Ishikawa (cell line): ENCODE results near the gene RHBDL3.

Experiments used
- CEBPB ChIP-seq: IDR thresholded peaks from 2 replicates; pipeline ENCODE4 v1.6.1; 2012
- CREB1 ChIP-seq: IDR thresholded peaks from 2 replicates; pipeline ENCODE4 v1.6.1; 2012; ENCODE audit warnings: low read depth
- EGR1 ChIP-seq: IDR thresholded peaks from 2 replicates; pipeline ENCODE4 v1.6.1; 2012
- EP300 ChIP-seq: IDR thresholded peaks from 2 replicates; pipeline ENCODE4 v1.6.1; 2012; ENCODE audit warnings: borderline replicate concordance
- FOXM1 ChIP-seq: IDR thresholded peaks from 2 replicates; pipeline ENCODE4 v1.6.1; 2012; ENCODE audit warnings: low read depth, borderline replicate concordance
- MAX ChIP-seq: IDR thresholded peaks from 2 replicates; pipeline ENCODE4 v1.6.1; 2012
- NFIC ChIP-seq: IDR thresholded peaks from 2 replicates; pipeline ENCODE4 v1.6.1; 2012
- RAD21 ChIP-seq: IDR thresholded peaks from 2 replicates; pipeline ENCODE4 v1.6.1; 2012; ENCODE audit warnings: low read depth
- REST ChIP-seq: IDR thresholded peaks from 2 replicates; pipeline ENCODE4 v1.6.1; 2012; ENCODE audit warnings: low read depth, mild to moderate bottlenecking
- TAF1 ChIP-seq: IDR thresholded peaks from 2 replicates; pipeline ENCODE4 v1.6.1; 2012; ENCODE audit warnings: low read depth, mild to moderate bottlenecking
- TCF12 ChIP-seq: IDR thresholded peaks from 2 replicates; pipeline ENCODE4 v1.6.1; 2012; ENCODE audit warnings: low read depth
- TEAD4 ChIP-seq: IDR thresholded peaks from 2 replicates; pipeline ENCODE4 v1.6.1; 2012
- USF1 ChIP-seq: IDR thresholded peaks from 2 replicates; pipeline ENCODE4 v1.6.1; 2012
- YY1 ChIP-seq: IDR thresholded peaks from 2 replicates; pipeline ENCODE4 v1.6.1; 2012; ENCODE audit warnings: low read depth
- ZBTB7A ChIP-seq: IDR thresholded peaks from 2 replicates; pipeline ENCODE4 v1.6.1; 2012; ENCODE audit warnings: low read depth

The RHBDL3 gene

GRCh38 chr17:32350666-32351418 is 85.2 kb downstream of the RHBDL3 start:
- TF ChIP-seq TEAD4 (no peak), EGR1 (no peak), TCF12 (no peak), USF1 (no peak), MAX (no peak), ZBTB7A (no peak), CEBPB (no peak), YY1 (no peak), EP300 (no peak), RAD21 (no peak)

GRCh38 chr17:32355649-32356377 is 90.2 kb downstream of the RHBDL3 start:
- TF ChIP-seq REST (no peak), NFIC (no peak), EGR1 (no peak), FOXM1 (no peak)

- no peak for TF ChIP-seq MAX
- no peak for TF ChIP-seq ZBTB7A
- no peak for TF ChIP-seq FOXM1
- TF ChIP-seq USF1: no peak
- no peak for TF ChIP-seq EP300
- TF ChIP-seq TEAD4: no peak
- no peak for TF ChIP-seq NFIC
These were observed 90.7 kb downstream of the RHBDL3 start for GRCh38 chr17:32356378-32356743.

- TF ChIP-seq EP300: no peak
- no peak for TF ChIP-seq NFIC
- TF ChIP-seq EGR1: no peak
- TF ChIP-seq REST: no peak
- no peak for TF ChIP-seq TAF1
- no peak for TF ChIP-seq RAD21
- no peak for TF ChIP-seq TEAD4
- TF ChIP-seq ZBTB7A: no peak
- no peak for TF ChIP-seq FOXM1
- TF ChIP-seq TCF12: no peak
- no peak for TF ChIP-seq CREB1
- no peak for TF ChIP-seq CEBPB
- TF ChIP-seq USF1: no peak
These were observed 91.1 kb downstream of the RHBDL3 start for GRCh38 chr17:32356750-32357149.

- TF ChIP-seq ZBTB7A: no peak
- no peak for TF ChIP-seq USF1
- TF ChIP-seq NFIC: no peak
- no peak for TF ChIP-seq TAF1
- TF ChIP-seq EP300: no peak
- TF ChIP-seq FOXM1: no peak
These were observed 92.0 kb downstream of the RHBDL3 start for GRCh38 chr17:32357615-32358014.
